ENCODE measurements around the gene GMNN.

Gene GMNN

GRCh38 chr6:24832794-24833193 is 58.1 kb downstream of the GMNN start:
- Histone ChIP-seq H2BK12ac (ENCODE audit: low read length) (no peak overlapping the region), H3K4me3 (ENCODE audit: low read depth, low read length) (no peak overlapping the region), H2BK5ac (ENCODE audit: low read depth, low read length, poor library complexity) (no peak overlapping the region), H3K18ac (ENCODE audit: low read length) (no peak overlapping the region), H2AFZ (ENCODE audit: insufficient read depth, low read length, poor library complexity) (no peak overlapping the region), H4K8ac (ENCODE audit: low read depth, low read length) (no peak overlapping the region), H3K14ac (ENCODE audit: low read length) (no peak overlapping the region), H4K12ac (ENCODE audit: low read depth, low read length) (no peak overlapping the region), H3K27me3 (ENCODE audit: insufficient read depth, low read length) (no peaks in the 10 kb centered on the region), H3K4ac (ENCODE audit: low read depth, low read length) (no peak overlapping the region), H3K79me1 (ENCODE audit: low read length) (no peaks in the 10 kb centered on the region), H3K79me2 (ENCODE audit: control insufficient read depth, insufficient read depth, low read length, poor library complexity) (no peaks in the 10 kb centered on the region), H2BK120ac (ENCODE audit: insufficient read depth, low read length, poor library complexity) (no peak overlapping the region), H3K27ac (ENCODE audit: low read depth, low read length) (no peak overlapping the region), H3K9ac (ENCODE audit: low read length) (no peak overlapping the region), H3K36me3 (ENCODE audit: control insufficient read depth in 1 of 2, insufficient read depth in 2 of 2, low read length in 2 of 2) (peaks cover 12 to 13% of the 10 kb centered on the region in 2 experiments), H4K91ac (ENCODE audit: low read depth, low read length) (no peak overlapping the region), H3K4me1 (ENCODE audit: control insufficient read depth in 1 of 2, insufficient read depth in 2 of 2, low read length in 2 of 2) (no peaks in the 10 kb centered on the region), H3K4me2 (ENCODE audit: low read length) (no peak overlapping the region), H3K9me3 (ENCODE audit: insufficient read depth, low read depth, low read length) (peaks cover 2% of the 10 kb centered on the region), H3K23ac (ENCODE audit: low read length) (no peak overlapping the region), H2AK5ac (ENCODE audit: low read length) (no peak overlapping the region)
- WGBS (ENCODE audit: extremely low coverage, insufficient coverage, insufficient read length), result no CpG with 5 or more reads among the region's 1 CpG
- DNase-seq, result no peak

- Histone ChIP-seq H3K36me3 (ENCODE audit: control insufficient read depth in 1 of 2, insufficient read depth in 2 of 2, low read length in 2 of 2) (peaks cover 10 to 11% of the 10 kb centered on the region in 2 experiments), H3K18ac (ENCODE audit: low read length) (no peak overlapping the region), H3K4ac (ENCODE audit: low read depth, low read length) (no peak overlapping the region), H3K79me2 (ENCODE audit: control insufficient read depth, insufficient read depth, low read length, poor library complexity) (no peaks in the 10 kb centered on the region), H3K4me3 (ENCODE audit: low read depth, low read length) (no peak overlapping the region), H3K9ac (ENCODE audit: low read length) (no peak overlapping the region), H4K8ac (ENCODE audit: low read depth, low read length) (no peak overlapping the region), H4K12ac (ENCODE audit: low read depth, low read length) (no peak overlapping the region), H3K79me1 (ENCODE audit: low read length) (no peaks in the 10 kb centered on the region), H2AK5ac (ENCODE audit: low read length) (no peak overlapping the region), H3K27me3 (ENCODE audit: insufficient read depth, low read length) (no peaks in the 10 kb centered on the region), H3K23ac (ENCODE audit: low read length) (no peak overlapping the region), H2BK12ac (ENCODE audit: low read length) (no peak overlapping the region), H2BK5ac (ENCODE audit: low read depth, low read length, poor library complexity) (no peak overlapping the region), H3K9me3 (ENCODE audit: insufficient read depth, low read depth, low read length) (peaks cover 2% of the 10 kb centered on the region), H2AFZ (ENCODE audit: insufficient read depth, low read length, poor library complexity) (no peak overlapping the region), H3K14ac (ENCODE audit: low read length) (no peak overlapping the region), H3K27ac (ENCODE audit: low read depth, low read length) (no peak overlapping the region), H3K4me2 (ENCODE audit: low read length) (no peak overlapping the region), H3K4me1 (ENCODE audit: control insufficient read depth in 1 of 2, insufficient read depth in 2 of 2, low read length in 2 of 2) (no peaks in the 10 kb centered on the region), H4K91ac (ENCODE audit: low read depth, low read length) (no peak overlapping the region), H2BK120ac (ENCODE audit: insufficient read depth, low read length, poor library complexity) (no peak overlapping the region)
- WGBS (ENCODE audit: extremely low coverage, insufficient coverage, insufficient read length), result no CpG with 5 or more reads among the region's 4 CpGs
- DNase-seq, result no peak
These were observed 59.1 kb downstream of the GMNN start for GRCh38 chr6:24833711-24834386.
